ENCODE data around the gene INTU.

GRCh38 chr4:127759228-127759820 is 126.6 kb downstream of the INTU start:
- TF ChIP-seq CTCF (IDR thresholded peaks at IDR 0.05; ENCODE audit: insufficient read depth, low read depth, low read length) = no peak
- no peak for TF ChIP-seq EZH2 (IDR thresholded peaks at IDR 0.05; ENCODE audit: insufficient read depth, low read length)

Data from astrocyte (in vitro differentiated cells and primary cell).